ENCODE results near the gene IDH2.

The IDH2 gene

DNA sequence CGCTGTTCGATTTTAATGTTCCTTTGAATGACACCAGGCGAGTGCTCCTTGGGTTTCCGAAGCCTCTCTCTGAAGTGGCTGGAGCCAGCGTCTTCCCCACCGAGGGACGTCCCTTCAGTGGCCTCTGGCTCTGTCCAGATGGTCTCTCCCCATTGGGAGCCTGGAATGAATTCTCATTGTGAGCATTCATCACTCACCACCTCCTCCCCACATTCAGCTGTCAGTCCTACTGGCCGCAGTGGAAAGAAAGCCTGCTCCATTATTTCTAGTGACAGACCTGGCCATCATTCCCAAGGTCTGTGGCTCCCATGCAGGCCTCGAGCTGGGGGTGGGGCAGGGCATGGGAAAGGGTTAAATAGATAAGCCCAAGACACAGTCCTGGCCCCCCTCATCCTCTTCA lies 65.9 kb downstream of the IDH2 start:
- in situ Hi-C loops (cut with MboI; ENCODE audit: low pct_unique_long_range_greater_than_20kb, low sequenced_read_pairs, unreplicated experiment): no loop called here
- TF ChIP-seq, protein P1, sequence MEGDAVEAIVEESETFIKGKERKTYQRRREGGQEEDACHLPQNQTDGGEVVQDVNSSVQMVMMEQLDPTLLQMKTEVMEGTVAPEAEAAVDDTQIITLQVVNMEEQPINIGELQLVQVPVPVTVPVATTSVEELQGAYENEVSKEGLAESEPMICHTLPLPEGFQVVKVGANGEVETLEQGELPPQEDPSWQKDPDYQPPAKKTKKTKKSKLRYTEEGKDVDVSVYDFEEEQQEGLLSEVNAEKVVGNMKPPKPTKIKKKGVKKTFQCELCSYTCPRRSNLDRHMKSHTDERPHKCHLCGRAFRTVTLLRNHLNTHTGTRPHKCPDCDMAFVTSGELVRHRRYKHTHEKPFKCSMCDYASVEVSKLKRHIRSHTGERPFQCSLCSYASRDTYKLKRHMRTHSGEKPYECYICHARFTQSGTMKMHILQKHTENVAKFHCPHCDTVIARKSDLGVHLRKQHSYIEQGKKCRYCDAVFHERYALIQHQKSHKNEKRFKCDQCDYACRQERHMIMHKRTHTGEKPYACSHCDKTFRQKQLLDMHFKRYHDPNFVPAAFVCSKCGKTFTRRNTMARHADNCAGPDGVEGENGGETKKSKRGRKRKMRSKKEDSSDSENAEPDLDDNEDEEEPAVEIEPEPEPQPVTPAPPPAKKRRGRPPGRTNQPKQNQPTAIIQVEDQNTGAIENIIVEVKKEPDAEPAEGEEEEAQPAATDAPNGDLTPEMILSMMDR (IDR thresholded peaks at IDR 0.05; ENCODE audit: extremely low read depth, insufficient read depth, missing control alignments): no peak
- DNase-seq (ENCODE audit: low spot score): no peak

DNA sequence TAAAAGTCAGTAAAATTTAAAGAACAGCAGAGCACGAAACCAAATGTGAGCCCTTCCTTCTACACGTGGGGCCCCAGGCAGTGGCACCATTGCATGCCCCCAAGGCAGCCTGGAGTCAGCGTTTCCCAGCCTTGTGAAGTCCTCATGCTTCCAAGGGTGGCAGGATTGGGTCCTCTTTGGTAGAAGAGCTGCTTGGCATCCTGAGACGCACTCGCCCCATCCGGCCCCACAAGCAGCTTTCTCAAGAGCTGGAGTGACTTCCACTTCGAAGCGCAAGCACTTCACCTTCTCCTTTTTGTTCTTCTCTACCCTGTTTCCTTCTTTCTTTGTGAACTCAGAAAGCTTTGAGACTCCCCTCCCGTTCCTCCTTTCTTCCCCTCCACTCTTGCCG lies 66.4 kb downstream of the IDH2 start:
- in situ Hi-C loops (cut with MboI; ENCODE audit: low pct_unique_long_range_greater_than_20kb, low sequenced_read_pairs, unreplicated experiment): no loop called here
- no peak for DNase-seq (ENCODE audit: low spot score)

DNA sequence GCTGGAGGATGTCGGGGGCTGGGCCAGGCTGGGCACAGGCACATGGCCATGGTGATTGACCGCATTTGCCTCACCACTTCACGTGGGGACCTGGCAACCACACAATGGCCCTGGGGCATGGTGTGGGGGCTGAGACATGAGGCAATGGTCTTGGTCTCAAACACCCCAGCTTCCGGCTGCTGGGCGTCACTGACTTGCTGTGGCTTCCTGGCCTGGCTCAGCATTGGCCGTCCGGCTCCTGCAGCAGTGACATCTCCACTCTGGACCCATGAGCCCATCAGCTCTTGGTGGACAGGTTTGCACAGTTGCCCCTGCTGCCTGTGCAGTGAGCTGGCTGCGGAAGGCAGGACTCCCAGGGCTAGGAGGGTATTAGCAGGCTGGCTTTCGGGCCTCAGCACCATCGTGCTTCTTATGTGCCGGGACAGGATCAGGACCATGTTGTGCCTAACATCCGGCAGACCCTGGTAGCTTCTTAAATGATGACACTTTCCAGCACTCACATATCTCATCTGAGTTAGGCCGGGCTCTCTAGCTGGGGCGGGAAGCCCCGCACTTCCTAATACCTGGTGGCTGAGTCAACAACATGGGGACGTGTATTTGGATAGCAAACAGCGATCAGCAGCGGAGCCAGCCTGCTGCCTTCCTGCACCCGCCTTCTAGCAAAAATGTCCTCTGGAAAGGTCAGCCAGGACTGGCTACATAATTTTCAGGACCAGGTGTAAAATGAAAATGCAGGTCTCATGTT lies 67.0 kb downstream of the IDH2 start:
- TF ChIP-seq, protein P1 (IDR thresholded peaks at IDR 0.05; ENCODE audit: extremely low read depth, insufficient read depth, missing control alignments): no peak
- no peak for DNase-seq (ENCODE audit: low spot score)
- in situ Hi-C loops (cut with MboI; ENCODE audit: low pct_unique_long_range_greater_than_20kb, low sequenced_read_pairs, unreplicated experiment): no loop called here

More for the DNA sequence above, 66.4 kb downstream of the IDH2 start:
- TF ChIP-seq, protein P1 (IDR thresholded peaks at IDR 0.05; ENCODE audit: extremely low read depth, insufficient read depth, missing control alignments): no peak

DNA sequence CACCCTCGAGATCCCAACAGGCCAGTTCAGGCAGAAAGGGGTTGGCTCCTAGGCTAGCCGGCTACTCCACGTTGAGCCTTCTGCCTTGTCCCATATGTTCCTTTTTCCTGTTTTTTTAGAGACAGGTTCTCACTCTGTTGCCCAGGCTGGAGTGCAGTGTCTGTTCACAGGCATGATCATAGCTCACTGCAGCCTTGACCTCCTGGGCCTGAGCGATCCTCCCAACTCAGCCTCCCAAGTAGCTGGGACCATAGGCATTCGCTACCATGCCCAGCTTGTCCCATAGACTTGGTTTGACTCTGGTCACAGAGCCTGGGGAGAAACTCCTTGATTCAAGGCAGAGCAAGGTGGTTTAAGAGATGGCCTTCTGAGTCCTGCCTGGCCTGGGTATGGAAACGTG lies 68.8 kb downstream of the IDH2 start:
- TF ChIP-seq, protein P1 (IDR thresholded peaks at IDR 0.05; ENCODE audit: extremely low read depth, insufficient read depth, missing control alignments): no peak
- no peak for DNase-seq (ENCODE audit: low spot score)
- in situ Hi-C loops (cut with MboI; ENCODE audit: low pct_unique_long_range_greater_than_20kb, low sequenced_read_pairs, unreplicated experiment): no loop called here
